Measurements from ENCODE around the gene ANKRD13A. TPM values are rescaled to one million over a fixed set of nuclear protein-coding genes. Genes with fewer than 3 reads are reported as not detected.

ANKRD13A gene
- total and polyA plus RNA-seq, 2 experiments from 2014 or later, result 5.7 to 25.6 TPM

- Histone ChIP-seq H3K79me2 (replicated peaks; ENCODE audit: insufficient read depth) (no peaks in the 10 kb centered on the region), H3K27ac (ENCODE audit: low read depth) (no peak overlapping the region), H4K20me1 (replicated peaks; ENCODE audit: insufficient read depth) (no peaks in the 10 kb centered on the region), H3K4me3 (no peak overlapping the region), H3K9me2 (ENCODE audit: insufficient read depth) (no peaks in the 10 kb centered on the region), H3K4me1 (ENCODE audit: insufficient read depth) (no peaks in the 10 kb centered on the region), H3F3A (replicated peaks; ENCODE audit: low read depth) (no peaks in the 10 kb centered on the region), H3K4me2 (no peak overlapping the region), H3K36me3 (ENCODE audit: insufficient read depth) (peaks cover 17% of the 10 kb centered on the region; the same call in 1 of the 2 replicates), H2AFZ (no peak overlapping the region), H3K27me3 (ENCODE audit: insufficient read depth) (no peaks in the 10 kb centered on the region)
- no peak for DNase-seq (ENCODE audit: low spot score)
- ATAC-seq, result no peak
- Mint-ChIP-seq H3K9me3 (no peaks in the 10 kb centered on the region), H3K27me3 (ENCODE audit: insufficient read depth, low read depth, poor library complexity) (peaks cover 3% of the 10 kb centered on the region), H3K4me1 (no peaks in the 10 kb centered on the region), H3K36me3 (ENCODE audit: low read depth) (peaks cover 42% of the 10 kb centered on the region), H3K27ac (no peak overlapping the region), H3K4me3 (no peak overlapping the region)
- TF ChIP-seq POLR2AphosphoS5 (IDR thresholded peaks at IDR 0.05; ENCODE audit: low read depth) (no peak), ZNF331 (CRISPR knock-in tag; IDR thresholded peaks at IDR 0.05; ENCODE audit: low read depth) (no peak), STAT1 (IDR thresholded peaks at IDR 0.05; ENCODE audit: unreplicated experiment) (no peak), NANOG (IDR thresholded peaks at IDR 0.05; ENCODE audit: borderline replicate concordance) (no peak), ETS1 (IDR thresholded peaks at IDR 0.05) (no peak), ZNF114 (CRISPR knock-in tag; IDR thresholded peaks at IDR 0.05) (no peak), REST (IDR thresholded peaks at IDR 0.05; ENCODE audit: unreplicated experiment) (no peak), ZNF462 (CRISPR knock-in tag; IDR thresholded peaks at IDR 0.05) (no peak), CTCF (conservative IDR thresholded peaks at IDR 0.05; ENCODE audit: low read depth in 2 of 2) (no peak), EZH2phosphoT487 (IDR thresholded peaks at IDR 0.05; ENCODE audit: unreplicated experiment) (no peak), JUNB (IDR thresholded peaks at IDR 0.05; ENCODE audit: unreplicated experiment) (no peak), EZH2 (IDR thresholded peaks at IDR 0.05; ENCODE audit: low read depth, unreplicated experiment) (no peak), CREB1 (CRISPR knock-in tag; IDR thresholded peaks at IDR 0.05; ENCODE audit: low read depth) (no peak)
Measured at GRCh38 chr12:109982210-109982609, 17.0 kb upstream of the ANKRD13A start.

Data from GM23338 (cell line).